ENCODE results near the gene LCN2. TPM values are rescaled to one million over a fixed set of nuclear protein-coding genes. Genes with fewer than 3 reads are reported as not detected.
A peak's percentile ranks its signal among the peaks of the same experiment; 100 is the strongest.

The LCN2 gene
- total and polyA plus RNA-seq, 10 of the 15 experiments (the other 5 are each of a cell fraction or from before 2014, with no cell fraction given): not detected

DNA sequence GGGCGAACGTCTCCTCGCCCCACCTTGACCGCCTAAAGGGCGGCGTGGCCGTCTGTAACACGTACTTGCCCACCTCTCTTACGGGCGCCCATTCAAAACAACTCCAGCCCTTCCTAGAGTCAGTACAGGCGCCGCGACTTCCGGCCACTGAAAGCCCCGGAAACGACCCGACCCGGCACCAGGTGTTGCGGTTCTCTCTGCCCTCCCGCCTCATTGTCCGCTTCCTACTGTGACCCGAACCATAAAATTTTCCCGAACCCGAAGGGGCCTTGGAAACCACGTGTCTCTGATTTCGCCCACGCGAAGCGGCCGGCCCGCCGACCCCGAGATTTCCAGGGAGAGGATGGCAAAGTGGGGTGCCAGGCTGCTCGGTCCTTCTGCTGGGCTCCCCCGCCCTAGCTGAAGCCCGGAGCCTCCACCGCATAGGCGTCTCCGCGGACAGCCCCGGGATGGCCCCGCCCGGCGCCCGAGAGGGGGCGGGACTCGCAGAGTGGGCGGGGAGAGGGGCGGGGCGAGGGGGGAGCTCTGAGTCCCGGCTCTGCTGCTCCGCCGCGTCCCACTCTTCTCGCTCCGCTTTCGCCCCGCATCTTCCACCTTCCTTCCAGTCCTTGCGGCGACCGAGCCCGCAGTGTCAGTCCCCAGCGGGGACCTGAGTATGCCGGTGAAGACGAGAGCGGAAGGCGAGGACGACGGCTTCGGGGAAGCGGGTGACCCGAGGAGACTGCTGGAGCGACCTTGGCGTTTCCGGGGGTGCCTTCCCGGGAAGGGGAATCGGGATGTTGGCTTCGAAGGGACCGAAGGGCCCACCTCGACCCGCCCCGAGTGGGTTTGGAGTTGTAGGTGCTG is 21.0 kb upstream of the LCN2 start:
- Histone ChIP-seq H3K27ac (ENCODE audit: control insufficient read depth, insufficient read depth) (peak overlapping the region; percentile 99), H3K4me2 (ENCODE audit: control insufficient read depth, insufficient read depth) (peak overlapping the region; percentile 79), H3K4me3 (peak overlapping the region; percentile 88), H3K36me3 (ENCODE audit: control insufficient read depth in 2 of 2, insufficient read depth in 2 of 2, low read length in 1 of 2) (peaks cover 0 to 9% of the 10 kb centered on the region in 2 experiments; a peak in 3 of 4 replicates), H3K9ac (ENCODE audit: control insufficient read depth, insufficient read depth, low read length) (peak overlapping the region; percentile 98), H3K9me3 (replicated peaks; ENCODE audit: control insufficient read depth, insufficient read depth, low read length) (no peaks in the 10 kb centered on the region), H3K4me1 (ENCODE audit: control insufficient read depth, insufficient read depth, low read length) (peaks cover 14% of the 10 kb centered on the region; the same call in 1 of the 2 replicates), H3K79me2 (ENCODE audit: control insufficient read depth, insufficient read depth, low read length) (peaks cover 32% of the 10 kb centered on the region), H3K27me3 (replicated peaks in 1 of 2; ENCODE audit: control insufficient read depth in 2 of 2, insufficient read depth in 2 of 2, low read length in 1 of 2) (no peaks in the 10 kb centered on the region; a peak in 2 of 4 replicates), H2AFZ (ENCODE audit: control insufficient read depth, low read depth, low read length) (peak overlapping the region; percentile 99), H4K20me1 (ENCODE audit: control insufficient read depth, insufficient read depth) (no peaks in the 10 kb centered on the region)
- ChIA-PET RAD21 (ENCODE audit: unreplicated experiment) (interaction anchor here (0.7 to 1.4 kb wide), 9 partner anchors 11 to 393 kb away, joined by 3 to 8 read pairs (median 4); partner anchors contain the start of genes GOLGA2, NAIF1, SWI5 and TOR2A), POLR2A (interaction anchor here (0.5 to 1.5 kb wide), 9 partner anchors 9 to 1364 kb away, joined by 3 to 10 read pairs (median 4); no protein-coding TSS in a partner anchor), SMC1A (ENCODE audit: uncharacterized antibody, unreplicated experiment) (interaction anchor here (1.4 kb wide), 1 partner anchor 10 kb away, joined by 6 read pairs; no protein-coding TSS in a partner anchor), CTCF (interaction anchor here (0.6 to 7.4 kb wide), 11 partner anchors 12 to 185 kb away, joined by 3 to 84 read pairs (median 3); no protein-coding TSS in a partner anchor)
- intact Hi-C loops (cut with micrococcal nuclease; ENCODE audit: unreplicated experiment) (loop anchor here (1.0 to 5.0 kb wide), 3 partner anchors 32 to 341 kb away; partner anchors contain the start of genes BBLN, CDK9 and SLC27A4), in situ Hi-C loops (cut with MboI) (no loop called here)
- DNase-seq (ENCODE audit: low read depth, low spot score): peak; percentile 68
- no TSS peak for BruUV-seq (replicated peaks)
- peak; percentile 76 for ATAC-seq
- FAIRE-seq: peak; percentile 78
- under 1% methylated on average over 61 of the region's 82 CpGs for whole genome bisulfite sequencing (ENCODE audit: insufficient coverage, insufficient replicate concordance, low lambda C conversion rate, missing lambda C conversion rate)
- TF ChIP-seq POLR2A (IDR thresholded peaks at IDR 0.05; ENCODE audit: low read depth, low read length): peak; percentile 46; the same call in 1 of the 2 replicates
- TF ChIP-seq SMAD1 (IDR thresholded peaks at IDR 0.05; ENCODE audit: low read depth, partially characterized antibody): no peak
- no peak for TF ChIP-seq HDAC6 (IDR thresholded peaks at IDR 0.05; ENCODE audit: unreplicated experiment)
- TF ChIP-seq ZBTB33 (IDR thresholded peaks at IDR 0.05): no peak
- TF ChIP-seq YY1 (IDR thresholded peaks at IDR 0.05; ENCODE audit: low read depth, low read length): peak; percentile 50; the same call in 1 of the 2 replicates
- peak; percentile 47; the same call in 1 of the 2 replicates for TF ChIP-seq CREM (IDR thresholded peaks at IDR 0.05; ENCODE audit: low read depth)
- TF ChIP-seq ZNF687 (IDR thresholded peaks at IDR 0.05): no peak
- TF ChIP-seq PML (IDR thresholded peaks at IDR 0.05; ENCODE audit: low read length): peak; percentile 80; the same call in 1 of the 2 replicates
- TF ChIP-seq TCF7 (IDR thresholded peaks at IDR 0.05; ENCODE audit: borderline replicate concordance): no peak
- TF ChIP-seq SMAD5 (IDR thresholded peaks at IDR 0.05; ENCODE audit: low read depth): no peak
- TF ChIP-seq NFYB (IDR thresholded peaks at IDR 0.05; ENCODE audit: insufficient read depth, low read depth, low read length): no peak
- no peak for TF ChIP-seq SIX5 (IDR thresholded peaks at IDR 0.05; ENCODE audit: low read depth, low read length, severe bottlenecking)
- TF ChIP-seq IKZF1 (conservative IDR thresholded peaks at IDR 0.05): peak; percentile 68
- no peak for TF ChIP-seq NFXL1 (IDR thresholded peaks at IDR 0.05; ENCODE audit: borderline replicate concordance)
- TF ChIP-seq MYB (IDR thresholded peaks at IDR 0.05; ENCODE audit: borderline replicate concordance, low read depth, low read length): peak; percentile 97
- TF ChIP-seq RAD21 (IDR thresholded peaks at IDR 0.05; ENCODE audit: insufficient read depth, low read depth, low read length): no peak

Data from GM12878 (cell line).